ENCODE data around the gene BCAS4. TPM values are rescaled to one million over a fixed set of nuclear protein-coding genes. Genes with fewer than 3 reads are reported as not detected.

BCAS4 gene
- total and polyA plus RNA-seq, 2 experiments from 2014 or later, result 22.2 to 24.8 TPM

GRCh38 chr20:50837532-50838321 lies 42.9 kb downstream of the BCAS4 start:
- Histone ChIP-seq H3K36me3 (ENCODE audit: insufficient read depth) (no peaks in the 10 kb centered on the region), H3K9me2 (ENCODE audit: insufficient read depth) (no peaks in the 10 kb centered on the region), H3K4me2 (no peak overlapping the region), H3F3A (replicated peaks; ENCODE audit: low read depth) (no peaks in the 10 kb centered on the region), H3K27ac (ENCODE audit: low read depth) (no peak overlapping the region), H4K20me1 (replicated peaks; ENCODE audit: insufficient read depth) (no peaks in the 10 kb centered on the region; the same call in 1 of the 2 replicates), H3K4me3 (no peak overlapping the region), H3K4me1 (ENCODE audit: insufficient read depth) (no peaks in the 10 kb centered on the region), H3K79me2 (replicated peaks; ENCODE audit: insufficient read depth) (no peaks in the 10 kb centered on the region), H3K27me3 (ENCODE audit: insufficient read depth) (no peaks in the 10 kb centered on the region), H2AFZ (no peak overlapping the region)
- no peaks in the 10 kb centered on the region; the same call in 2 of the 3 replicates for H3K4me1 Mint-ChIP-seq
- no peak overlapping the region for H3K4me3 Mint-ChIP-seq
- peak overlapping the region; percentile 41; the same call in 1 of the 2 replicates for H3K27ac Mint-ChIP-seq
- H3K27me3 Mint-ChIP-seq (ENCODE audit: insufficient read depth, low read depth, poor library complexity), result peaks cover 7% of the 10 kb centered on the region
- H3K36me3 Mint-ChIP-seq (ENCODE audit: low read depth), result peaks cover 3% of the 10 kb centered on the region; the same call in 2 of the 3 replicates
- DNase-seq (ENCODE audit: low spot score) (no peak), ATAC-seq (no peak)
- TF ChIP-seq ZNF462 (CRISPR knock-in tag; IDR thresholded peaks at IDR 0.05) (no peak), POLR2AphosphoS5 (IDR thresholded peaks at IDR 0.05; ENCODE audit: low read depth) (no peak), ETS1 (IDR thresholded peaks at IDR 0.05) (no peak), NANOG (IDR thresholded peaks at IDR 0.05; ENCODE audit: borderline replicate concordance) (no peak), JUNB (IDR thresholded peaks at IDR 0.05; ENCODE audit: unreplicated experiment) (no peak), CTCF (conservative IDR thresholded peaks at IDR 0.05; ENCODE audit: low read depth in 2 of 2) (no peak), REST (IDR thresholded peaks at IDR 0.05; ENCODE audit: unreplicated experiment) (no peak)
- no peaks in the 10 kb centered on the region for H3K9me3 Mint-ChIP-seq

All from GM23338 (cell line).